Measurements from ENCODE around the gene CEP170B.

DNA sequence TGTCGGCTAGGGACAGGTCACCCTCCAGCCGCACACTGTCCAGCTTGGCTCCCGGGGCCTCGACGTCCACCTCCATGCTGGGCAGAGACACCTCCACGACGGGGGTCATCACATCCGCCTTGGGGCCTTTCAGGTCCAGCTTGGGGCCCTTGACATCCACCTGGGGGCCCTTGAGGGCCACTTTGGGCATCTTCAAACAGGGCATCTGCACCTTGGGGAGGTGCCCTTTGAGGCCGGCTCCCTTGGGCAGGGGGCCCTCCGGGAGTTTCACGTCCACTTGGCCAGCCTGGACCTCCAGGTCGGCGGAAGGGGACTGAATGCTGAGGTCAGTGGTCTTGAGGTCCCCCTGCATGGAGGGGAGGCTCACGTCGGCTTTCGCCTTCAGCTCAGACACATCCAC lies 77.5 kb downstream of the CEP170B start:
- no peak for TF ChIP-seq POLR2A (IDR thresholded peaks at IDR 0.05; ENCODE audit: low read depth, low read length)
- TF ChIP-seq POLR2AphosphoS5 (IDR thresholded peaks at IDR 0.05; ENCODE audit: low read depth, low read length): no peak
- no peak for TF ChIP-seq TAF1 (IDR thresholded peaks at IDR 0.05; ENCODE audit: borderline replicate concordance, low read depth, low read length)
